Neuronal stem cell (in vitro differentiated cells): ENCODE data around the gene SP100.

Source experiments
- DNase-seq: peaks from one replicate; pipeline ENCODE4 v3.0.0-alpha.2; 2013; ENCODE audit warnings: low spot score
- H2AFZ ChIP-seq: one replicate; pipeline ENCODE4 v1.6.1; 2013; ENCODE audit warnings: mild to moderate bottlenecking, low read length, inconsistent platforms
- H2AK5ac ChIP-seq: 2 replicates; pipeline ENCODE4 v1.6.1; 2013; ENCODE audit warnings: low read depth, mild to moderate bottlenecking, inconsistent platforms, low read length, moderate library complexity, mixed read lengths
- H2BK120ac ChIP-seq: 2 replicates; pipeline ENCODE4 v1.6.1; 2013; ENCODE audit warnings: low read depth, mild to moderate bottlenecking, inconsistent platforms, low read length, moderate library complexity, mixed read lengths
- H2BK12ac ChIP-seq: one replicate; pipeline ENCODE4 v1.6.1; 2013; ENCODE audit warnings: low read length, inconsistent platforms
- H2BK15ac ChIP-seq: 2 replicates; pipeline ENCODE4 v1.6.1; 2013; ENCODE audit warnings: mild to moderate bottlenecking, low read length, inconsistent platforms, mixed read lengths
- H2BK5ac ChIP-seq: one replicate; pipeline ENCODE4 v1.6.1; 2013; ENCODE audit warnings: inconsistent platforms, mild to moderate bottlenecking, low read length, moderate library complexity
- H3K14ac ChIP-seq: one replicate; pipeline ENCODE4 v1.6.1; 2013; ENCODE audit warnings: low read length, inconsistent platforms
- H3K18ac ChIP-seq: 2 replicates; pipeline ENCODE4 v1.6.1; 2013; ENCODE audit warnings: low read length, inconsistent platforms
- H3K23ac ChIP-seq: 2 replicates; pipeline ENCODE4 v1.6.1; 2013; ENCODE audit warnings: low read depth, mild to moderate bottlenecking, mixed read lengths, low read length, inconsistent platforms; ENCODE audit not compliant: poor library complexity
- H3K27ac ChIP-seq: replicated peaks from 3 replicates; pipeline ENCODE4 v1.5.1; 2013; ENCODE audit warnings: low read length, inconsistent platforms
- H3K27me3 ChIP-seq, 3 experiments: 2 replicates each; pipeline ENCODE4 v1.6.1; 2013; ENCODE audit warnings: low read length in 3 of 3, mild to moderate bottlenecking in 2 of 3, inconsistent platforms in 1 of 3, low read depth in 1 of 3, mixed read lengths in 1 of 3, moderate library complexity in 1 of 3; ENCODE audit not compliant: control insufficient read depth in 3 of 3, insufficient read depth in 3 of 3
- H3K36me3 ChIP-seq, 2 donors: replicated peaks in 1 of 2; 2 replicates each; pipeline ENCODE4 v1.6.1; 2013; ENCODE audit warnings: low read length in 2 of 2; ENCODE audit not compliant: control insufficient read depth in 2 of 2, insufficient read depth in 2 of 2
- H3K4ac ChIP-seq: 2 replicates; pipeline ENCODE4 v1.6.1; 2013; ENCODE audit warnings: inconsistent platforms, mild to moderate bottlenecking, low read length, moderate library complexity
- H3K4me1 ChIP-seq, 2 donors: 1 replicate in 1 of 2; 2 replicates in 1 of 2; pipeline ENCODE4 v1.6.1; 2013; ENCODE audit warnings: low read length in 2 of 2, low read depth in 1 of 2; ENCODE audit not compliant: control insufficient read depth in 2 of 2, insufficient read depth in 1 of 2
- H3K4me2 ChIP-seq: one replicate; pipeline ENCODE4 v1.6.1; 2013; ENCODE audit warnings: mild to moderate bottlenecking, low read length, inconsistent platforms; ENCODE audit not compliant: insufficient read depth, poor library complexity, severe bottlenecking
- H3K4me3 ChIP-seq, 2 donors: 2 replicates each; pipeline ENCODE4 v1.5.1; 2013; ENCODE audit warnings: low read length in 2 of 2, mild to moderate bottlenecking in 2 of 2, inconsistent platforms in 1 of 2, moderate library complexity in 1 of 2
- H3K79me1 ChIP-seq: one replicate; pipeline ENCODE4 v1.6.1; 2013; ENCODE audit warnings: low read depth, mild to moderate bottlenecking, inconsistent platforms, low read length, moderate library complexity
- H3K9ac ChIP-seq: one replicate; pipeline ENCODE4 v1.6.1; 2013; ENCODE audit warnings: mild to moderate bottlenecking, low read depth, low read length, inconsistent platforms; ENCODE audit not compliant: poor library complexity
- H3K9me3 ChIP-seq, 2 donors: replicated peaks in 1 of 2; 2 replicates each; pipeline versions ENCODE3 to v1.6.1; 2013; ENCODE audit warnings: low read length in 2 of 2, mild to moderate bottlenecking in 2 of 2, inconsistent platforms in 1 of 2, low read depth in 1 of 2, mixed read lengths in 1 of 2, moderate library complexity in 1 of 2; ENCODE audit not compliant: control insufficient read depth in 2 of 2, insufficient read depth in 1 of 2
- H4K8ac ChIP-seq: one replicate; pipeline ENCODE4 v1.6.1; 2013; ENCODE audit warnings: low read depth, mild to moderate bottlenecking, inconsistent platforms, low read length, moderate library complexity
- H4K91ac ChIP-seq: one replicate; pipeline ENCODE4 v1.6.1; 2013; ENCODE audit warnings: low read length, low read depth, mild to moderate bottlenecking, inconsistent platforms; ENCODE audit not compliant: poor library complexity
- WGBS, 2 donors: extraction: QIAGEN DNeasy Blood & Tissue Kit; methylation state at CpG; one replicate each; pipeline ENCODE4 v1.1.7; 2013; ENCODE audit warnings: missing lambda C conversion rate in 2 of 2, mixed read lengths in 1 of 2; ENCODE audit not compliant: insufficient read length in 2 of 2, insufficient replicate concordance in 1 of 2; ENCODE audit errors: extremely low coverage in 2 of 2; 5-methylcytosine and 5-hydroxymethylcytosine counted together

SP100 gene

DNA sequence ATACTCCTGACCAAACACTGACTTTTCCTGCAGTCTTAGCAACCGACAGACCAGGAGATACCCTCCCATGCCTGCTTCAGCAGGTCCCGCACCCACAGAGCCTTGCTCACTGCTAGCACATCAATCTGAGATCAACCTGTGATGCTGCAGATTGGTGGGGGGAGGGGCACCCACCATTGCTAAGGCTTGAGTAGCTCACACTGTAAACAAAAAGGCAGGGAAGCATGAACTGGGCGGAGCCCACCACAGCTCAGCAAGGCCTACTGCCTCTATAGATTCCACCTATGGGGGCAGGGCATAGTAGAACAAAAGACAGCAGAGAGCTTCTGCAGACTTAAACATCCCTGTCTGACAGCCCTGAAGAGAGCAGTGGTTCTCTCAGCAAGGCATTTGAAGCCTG lies 109.7 kb downstream of the SP100 start:
- no CpG with 5 or more reads among the region's 3 CpGs for WGBS, 2 donors

DNA sequence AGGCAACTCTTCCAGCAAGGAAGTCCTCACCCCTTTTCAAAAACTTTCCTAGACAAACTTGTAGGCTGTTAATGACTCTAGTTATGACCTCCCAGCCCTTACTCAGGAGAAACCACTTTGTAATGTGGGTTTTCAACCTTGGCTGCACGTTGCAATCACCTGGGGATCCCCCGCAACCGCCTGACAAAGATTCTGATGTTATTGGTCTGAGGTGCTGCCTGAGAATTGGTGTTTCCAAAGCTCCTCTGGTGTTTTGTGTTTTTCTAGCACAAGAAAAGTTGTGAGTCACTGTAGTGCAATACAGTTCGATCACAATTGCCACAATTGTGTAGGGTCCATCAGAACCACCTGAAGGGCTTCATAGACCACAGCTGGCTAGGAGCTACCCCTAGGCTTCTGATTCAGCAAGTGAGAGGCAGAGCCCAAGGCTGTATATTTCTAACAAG lies 121.6 kb downstream of the SP100 start:
- Histone ChIP-seq H3K27me3 (no peaks in the 10 kb centered on the region), H3K4me1 (no peaks in the 10 kb centered on the region), H3K9me3 (no peaks in the 10 kb centered on the region), H2BK120ac (no peak overlapping the region), H3K9ac (no peak overlapping the region), H3K36me3 (no peaks in the 10 kb centered on the region), H2AFZ (no peak overlapping the region), H3K4ac (no peak overlapping the region), H3K27ac (no peak overlapping the region), H2AK5ac (no peak overlapping the region), H4K8ac (no peak overlapping the region), H3K79me1 (no peaks in the 10 kb centered on the region), H2BK15ac (no peak overlapping the region), H3K18ac (no peak overlapping the region), H2BK5ac (no peak overlapping the region), H4K91ac (no peak overlapping the region), H3K4me3 (no peak overlapping the region), H3K23ac (no peak overlapping the region), H3K4me2 (no peak overlapping the region), H3K14ac (no peak overlapping the region), H2BK12ac (no peak overlapping the region)
- no CpG with 5 or more reads among the region's 4 CpGs for WGBS, 2 donors
- DNase-seq = no peak

More for the DNA sequence above, 109.7 kb downstream of the SP100 start:
- Histone ChIP-seq H3K9me3 (peaks cover 0 to 3% of the 10 kb centered on the region in 2 donors), H2AFZ (no peak overlapping the region), H3K27ac (no peak overlapping the region), H2BK12ac (no peak overlapping the region), H2BK120ac (no peak overlapping the region), H3K27me3 (no peaks in the 10 kb centered on the region), H4K91ac (no peak overlapping the region), H3K4ac (no peak overlapping the region), H3K4me2 (no peak overlapping the region), H3K36me3 (no peaks in the 10 kb centered on the region), H3K23ac (no peak overlapping the region), H4K8ac (peak overlapping the region; percentile 17), H2BK5ac (no peak overlapping the region), H3K18ac (no peak overlapping the region), H3K14ac (peak overlapping the region; percentile 82), H3K4me1 (no peaks in the 10 kb centered on the region), H2BK15ac (no peak overlapping the region), H2AK5ac (no peak overlapping the region), H3K79me1 (no peaks in the 10 kb centered on the region), H3K9ac (peak overlapping the region; percentile 4), H3K4me3 (peak overlapping the region in 1 of 2 donors; percentile 27)
- DNase-seq = no peak

DNA sequence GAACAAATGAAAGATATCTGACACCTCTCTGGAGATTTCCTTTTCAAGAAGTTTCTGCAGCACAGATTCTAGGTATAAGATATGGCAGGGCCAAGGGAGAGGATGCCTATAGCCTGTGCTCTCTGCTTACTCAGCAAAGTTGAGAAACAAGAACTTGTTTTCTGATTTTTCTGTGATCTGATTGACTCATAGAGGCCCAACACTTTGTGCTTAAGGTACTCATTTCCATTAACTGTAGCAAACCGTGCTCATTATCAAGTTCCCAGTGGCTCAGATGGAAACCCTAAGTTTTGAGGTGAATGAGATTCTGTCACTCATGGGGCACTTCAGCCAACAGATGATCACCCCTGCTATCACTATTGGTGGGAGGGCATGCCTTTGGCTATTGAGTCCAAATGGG lies 124.3 kb downstream of the SP100 start:
- H3K9ac ChIP-seq = no peak overlapping the region
- H2BK5ac ChIP-seq = no peak overlapping the region
- no peak overlapping the region for H3K27ac ChIP-seq
- no peak overlapping the region for H2BK120ac ChIP-seq
- no peak for DNase-seq
- H4K91ac ChIP-seq = no peak overlapping the region
- H3K14ac ChIP-seq = no peak overlapping the region
- H3K79me1 ChIP-seq = no peaks in the 10 kb centered on the region
- H4K8ac ChIP-seq = no peak overlapping the region
- H2BK15ac ChIP-seq = no peak overlapping the region
- H3K4me2 ChIP-seq = no peak overlapping the region
- H3K9me3 ChIP-seq = no peaks in the 10 kb centered on the region
- no peak overlapping the region for H3K4ac ChIP-seq
- H3K4me1 ChIP-seq = no peaks in the 10 kb centered on the region
- no peak overlapping the region for H2AK5ac ChIP-seq
- H3K27me3 ChIP-seq = no peaks in the 10 kb centered on the region
- no peak overlapping the region for H2AFZ ChIP-seq
- no peaks in the 10 kb centered on the region for H3K36me3 ChIP-seq
- no peak overlapping the region for H2BK12ac ChIP-seq
- WGBS, 2 donors = no CpG with 5 or more reads among the region's 1 CpG
- H3K18ac ChIP-seq = no peak overlapping the region
- H3K4me3 ChIP-seq = no peak overlapping the region
- H3K23ac ChIP-seq = no peak overlapping the region

DNA sequence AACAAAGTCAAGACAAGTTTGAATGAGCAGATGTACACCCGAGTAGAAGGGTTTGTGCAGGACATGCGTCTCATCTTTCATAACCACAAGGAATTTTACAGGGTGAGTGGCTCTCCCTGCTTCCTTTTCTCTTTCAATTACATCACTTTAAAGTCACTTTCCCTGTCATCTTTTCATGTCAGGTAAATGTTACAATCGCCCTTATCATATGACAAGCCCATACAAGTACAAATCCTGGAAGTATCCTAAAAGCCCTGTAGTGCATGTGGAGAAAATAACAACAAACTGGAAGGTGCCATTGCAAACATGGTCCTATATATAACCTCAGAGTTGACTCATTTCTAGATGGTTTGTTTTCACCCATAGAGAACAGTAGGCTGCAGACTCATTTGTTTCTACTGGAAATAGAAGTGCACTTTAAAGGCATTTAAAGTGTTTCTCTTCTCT lies 126.0 kb downstream of the SP100 start:
- no peak for DNase-seq
- no peaks in the 10 kb centered on the region for H3K36me3 ChIP-seq
- H3K4me1 ChIP-seq = no peaks in the 10 kb centered on the region
- no peak overlapping the region for H4K8ac ChIP-seq
- H3K27ac ChIP-seq = no peak overlapping the region
- no peak overlapping the region for H2BK12ac ChIP-seq
- H3K18ac ChIP-seq = no peak overlapping the region
- H3K4me3 ChIP-seq = no peak overlapping the region
- WGBS, 2 donors = no CpG with 5 or more reads among the region's 3 CpGs
- no peak overlapping the region for H3K14ac ChIP-seq
- no peak overlapping the region for H2AFZ ChIP-seq
- H3K4me2 ChIP-seq = no peak overlapping the region
- H3K79me1 ChIP-seq = no peaks in the 10 kb centered on the region
- H3K23ac ChIP-seq = no peak overlapping the region
- no peak overlapping the region for H2BK15ac ChIP-seq
- H3K9ac ChIP-seq = no peak overlapping the region
- H2BK120ac ChIP-seq = no peak overlapping the region
- H2AK5ac ChIP-seq = no peak overlapping the region
- no peak overlapping the region for H4K91ac ChIP-seq
- H3K9me3 ChIP-seq = no peaks in the 10 kb centered on the region
- no peak overlapping the region for H3K4ac ChIP-seq
- H2BK5ac ChIP-seq = no peak overlapping the region
- no peaks in the 10 kb centered on the region for H3K27me3 ChIP-seq
